Right lobe of liver (tissue), 4 donors: ENCODE data around the gene ESYT1.

Source experiments
- CTCF ChIP-seq, 4 donors: fragments of 200-600 bp in 3 of 4; fragments of 450-650 bp in 1 of 4; IDR thresholded peaks; one replicate each; pipeline versions ENCODE4 v1.5.1 to v1.8.0; 2016 to 2022; ENCODE audit warnings: antibody characterized with exemption in 4 of 4, mild to moderate bottlenecking in 2 of 4
- POLR2A ChIP-seq: fragments of 450-650 bp; IDR thresholded peaks from one replicate; pipeline ENCODE4 v1.6.1; 2017; ENCODE audit warnings: antibody characterized with exemption, mild to moderate bottlenecking
- donor health status: DM: no; HTN: no; CAD: no.
- donor health status: DM: no; HTN: no; CAD: no.
- donor health status: DM: no; HTN: yes; CAD: no.

- TF ChIP-seq CTCF (IDR thresholded peaks at IDR 0.05) (no peak), POLR2A (no peak)
Observed at GRCh38 chr12:56105609-56105902, 22.5 kb upstream of the ESYT1 start.
